Retinal pigment epithelial cell (primary cell): ENCODE data around the gene TRIM52.

Experiments used
- DNase-seq: peaks from one replicate; pipeline ENCODE4 v3.0.0-alpha.2; 2010; ENCODE audit warnings: low read depth
- H3K4me3 ChIP-seq: 2 replicates; pipeline ENCODE4 v1.5.1; 2011; ENCODE audit warnings: mild to moderate bottlenecking, low read length, control low read depth, moderate library complexity
- TF ChIP-seq, protein P1 (sequence below): conservative IDR thresholded peaks from 2 replicates; pipeline ENCODE4 v1.5.1; 2011; ENCODE audit warnings: low read depth, low read length, control low read depth, inconsistent platforms

Gene TRIM52

DNA sequence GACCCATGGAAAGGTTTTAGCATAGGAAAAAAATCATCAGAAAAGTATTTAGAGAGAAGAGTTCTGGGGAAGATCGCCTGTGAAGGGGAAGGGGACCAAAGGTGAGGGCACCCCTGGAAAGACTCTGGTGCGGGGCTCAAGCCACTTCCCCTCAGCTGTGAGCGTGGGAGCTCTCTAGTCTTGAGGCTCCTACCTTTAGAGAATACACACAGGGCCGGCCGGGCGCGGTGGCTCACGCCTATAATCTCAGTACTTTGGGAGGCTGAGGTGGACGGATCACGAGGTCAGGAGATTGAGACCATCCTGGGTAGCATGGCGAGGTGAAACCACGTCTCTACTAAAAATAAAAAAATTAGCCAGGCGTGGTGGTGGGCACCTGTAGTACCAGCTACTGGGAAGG, 30.9 kb downstream of the TRIM52 start:
- H3K4me3 ChIP-seq, result no peak overlapping the region
- TF ChIP-seq, protein P1, sequence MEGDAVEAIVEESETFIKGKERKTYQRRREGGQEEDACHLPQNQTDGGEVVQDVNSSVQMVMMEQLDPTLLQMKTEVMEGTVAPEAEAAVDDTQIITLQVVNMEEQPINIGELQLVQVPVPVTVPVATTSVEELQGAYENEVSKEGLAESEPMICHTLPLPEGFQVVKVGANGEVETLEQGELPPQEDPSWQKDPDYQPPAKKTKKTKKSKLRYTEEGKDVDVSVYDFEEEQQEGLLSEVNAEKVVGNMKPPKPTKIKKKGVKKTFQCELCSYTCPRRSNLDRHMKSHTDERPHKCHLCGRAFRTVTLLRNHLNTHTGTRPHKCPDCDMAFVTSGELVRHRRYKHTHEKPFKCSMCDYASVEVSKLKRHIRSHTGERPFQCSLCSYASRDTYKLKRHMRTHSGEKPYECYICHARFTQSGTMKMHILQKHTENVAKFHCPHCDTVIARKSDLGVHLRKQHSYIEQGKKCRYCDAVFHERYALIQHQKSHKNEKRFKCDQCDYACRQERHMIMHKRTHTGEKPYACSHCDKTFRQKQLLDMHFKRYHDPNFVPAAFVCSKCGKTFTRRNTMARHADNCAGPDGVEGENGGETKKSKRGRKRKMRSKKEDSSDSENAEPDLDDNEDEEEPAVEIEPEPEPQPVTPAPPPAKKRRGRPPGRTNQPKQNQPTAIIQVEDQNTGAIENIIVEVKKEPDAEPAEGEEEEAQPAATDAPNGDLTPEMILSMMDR, result no peak
- DNase-seq, result no peak

DNA sequence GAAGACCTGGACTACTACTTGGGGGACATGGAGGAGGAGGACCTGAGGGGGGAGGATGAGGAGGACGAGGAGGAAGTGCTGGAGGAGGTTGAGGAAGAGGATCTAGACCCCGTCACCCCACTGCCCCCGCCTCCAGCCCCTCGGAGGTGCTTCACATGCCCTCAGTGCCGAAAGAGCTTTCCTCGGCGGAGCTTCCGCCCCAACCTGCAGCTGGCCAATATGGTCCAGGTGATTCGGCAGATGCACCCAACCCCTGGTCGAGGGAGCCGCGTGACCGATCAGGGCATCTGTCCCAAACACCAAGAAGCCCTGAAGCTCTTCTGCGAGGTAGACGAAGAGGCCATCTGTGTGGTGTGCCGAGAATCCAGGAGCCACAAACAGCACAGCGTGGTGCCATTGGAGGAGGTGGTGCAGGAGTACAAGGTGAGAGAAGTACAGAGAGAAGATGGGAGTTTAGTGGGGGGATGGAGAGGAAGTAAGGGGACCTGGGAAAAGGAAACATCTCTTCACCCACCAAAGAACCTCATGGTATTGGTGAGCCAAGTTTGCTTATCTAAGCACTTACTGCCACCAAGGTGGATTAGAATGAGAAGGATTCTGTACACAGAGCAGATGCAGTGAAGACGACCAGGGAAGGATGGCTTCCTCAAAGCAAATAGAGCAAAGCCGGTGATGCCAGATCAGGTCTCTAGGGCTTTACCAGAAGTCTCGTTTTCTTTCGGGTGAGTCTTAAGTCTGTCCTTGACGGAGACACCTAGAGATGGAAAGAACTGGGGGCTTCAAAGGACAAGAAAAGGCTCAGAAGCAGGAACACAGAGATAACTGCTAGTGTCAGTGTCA, 36.3 kb downstream of the TRIM52 start:
- DNase-seq, result no peak
- peak overlapping the region; percentile 86 for H3K4me3 ChIP-seq
- TF ChIP-seq, protein P1, result no peak

DNA sequence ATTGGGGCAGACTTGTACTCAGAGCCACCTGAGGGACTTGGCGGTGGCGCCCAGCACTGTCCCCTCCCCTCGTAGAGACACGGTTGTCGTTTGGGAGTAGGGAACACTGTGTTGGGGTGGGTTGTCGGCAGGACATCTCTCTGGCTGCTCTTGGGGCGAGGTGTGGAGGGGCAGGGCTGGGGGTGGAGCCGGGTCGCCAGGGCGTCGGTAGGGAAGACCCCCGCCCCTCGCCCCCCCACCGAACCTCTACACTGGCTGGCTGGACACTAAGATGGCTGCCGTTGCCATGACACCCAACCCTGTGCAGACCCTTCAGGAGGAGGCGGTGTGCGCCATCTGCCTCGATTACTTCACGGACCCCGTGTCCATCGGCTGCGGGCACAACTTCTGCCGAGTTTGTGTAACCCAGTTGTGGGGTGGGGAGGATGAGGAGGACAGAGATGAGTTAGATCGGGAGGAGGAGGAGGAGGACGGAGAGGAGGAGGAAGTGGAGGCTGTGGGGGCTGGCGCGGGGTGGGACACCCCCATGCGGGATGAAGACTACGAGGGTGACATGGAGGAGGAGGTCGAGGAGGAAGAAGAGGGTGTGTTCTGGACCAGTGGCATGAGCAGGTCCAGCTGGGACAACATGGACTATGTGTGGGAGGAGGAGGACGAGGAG, 37.1 kb downstream of the TRIM52 start:
- TF ChIP-seq, protein P1, result no peak
- DNase-seq, result no peak

DNA sequence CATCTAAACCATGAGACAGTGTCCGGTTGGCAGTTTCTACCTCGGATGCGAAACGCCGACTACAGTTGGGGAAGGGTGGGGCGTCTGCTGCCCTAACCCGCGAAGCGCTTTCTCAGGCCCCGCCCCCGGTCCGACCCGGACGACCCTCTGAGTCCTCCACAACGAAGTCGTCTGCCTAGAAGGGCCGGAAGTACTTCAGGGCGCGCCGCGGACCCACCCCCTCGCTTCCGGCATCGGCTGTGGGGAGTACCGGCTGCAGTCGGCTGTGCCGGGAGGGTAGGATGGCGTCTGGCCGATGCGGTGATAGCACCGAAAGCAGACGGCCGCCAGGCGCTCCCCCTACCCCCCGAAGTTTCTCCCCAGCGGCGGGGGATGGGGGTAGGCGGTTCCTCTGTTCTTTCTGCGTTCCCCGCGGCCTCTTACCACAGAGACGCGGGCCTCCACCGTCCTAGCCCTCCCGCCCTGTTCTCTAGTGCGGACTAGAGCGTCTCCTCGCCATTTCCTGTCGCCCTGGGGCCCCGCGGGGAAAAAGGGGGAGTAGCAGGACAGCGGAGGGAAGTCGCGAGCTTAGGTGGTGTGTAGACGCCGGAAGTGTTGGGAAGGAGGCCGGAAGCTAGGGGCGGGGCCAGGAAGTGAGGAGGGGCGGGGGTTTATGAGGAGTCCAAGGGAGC, 37.8 kb downstream of the TRIM52 start, which contains the start of gene TRIM41:
Gene TRIM41 (plus strand): TSS at position 224 of the 671 bp plus-strand sequence. CDS start 719 bp downstream, outside the sequence.
- peak within 1 kb of the TSS; percentile 86 for H3K4me3 ChIP-seq
- DNase-seq, result peak; percentile 91
- TF ChIP-seq, protein P1, result peak; percentile 4

More for the DNA sequence above, 37.1 kb downstream of the TRIM52 start:
- H3K4me3 ChIP-seq, result peak overlapping the region; percentile 86

DNA sequence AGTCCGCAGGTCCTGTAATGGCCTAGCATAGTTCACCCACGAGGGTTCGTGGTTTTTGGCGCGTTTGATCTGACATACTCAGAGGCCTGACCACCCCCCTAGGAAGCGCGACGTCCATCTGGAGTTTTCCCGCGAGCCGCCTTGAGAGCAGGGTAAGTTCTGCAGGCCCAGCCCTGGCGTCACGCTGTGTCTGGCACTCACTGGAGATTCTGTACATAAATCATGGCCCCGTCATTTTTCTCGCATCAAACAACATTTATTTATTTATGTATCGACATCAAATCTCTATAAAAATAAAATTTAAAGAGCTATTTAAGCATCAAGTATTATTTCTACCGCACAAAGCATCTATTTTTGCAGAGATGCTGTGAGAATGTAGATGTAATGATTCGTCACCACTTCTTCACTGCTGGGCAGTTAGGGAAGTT, 38.3 kb downstream of the TRIM52 start:
- no peak for DNase-seq
- TF ChIP-seq, protein P1, result no peak
- H3K4me3 ChIP-seq, result peak overlapping the region; percentile 86

DNA sequence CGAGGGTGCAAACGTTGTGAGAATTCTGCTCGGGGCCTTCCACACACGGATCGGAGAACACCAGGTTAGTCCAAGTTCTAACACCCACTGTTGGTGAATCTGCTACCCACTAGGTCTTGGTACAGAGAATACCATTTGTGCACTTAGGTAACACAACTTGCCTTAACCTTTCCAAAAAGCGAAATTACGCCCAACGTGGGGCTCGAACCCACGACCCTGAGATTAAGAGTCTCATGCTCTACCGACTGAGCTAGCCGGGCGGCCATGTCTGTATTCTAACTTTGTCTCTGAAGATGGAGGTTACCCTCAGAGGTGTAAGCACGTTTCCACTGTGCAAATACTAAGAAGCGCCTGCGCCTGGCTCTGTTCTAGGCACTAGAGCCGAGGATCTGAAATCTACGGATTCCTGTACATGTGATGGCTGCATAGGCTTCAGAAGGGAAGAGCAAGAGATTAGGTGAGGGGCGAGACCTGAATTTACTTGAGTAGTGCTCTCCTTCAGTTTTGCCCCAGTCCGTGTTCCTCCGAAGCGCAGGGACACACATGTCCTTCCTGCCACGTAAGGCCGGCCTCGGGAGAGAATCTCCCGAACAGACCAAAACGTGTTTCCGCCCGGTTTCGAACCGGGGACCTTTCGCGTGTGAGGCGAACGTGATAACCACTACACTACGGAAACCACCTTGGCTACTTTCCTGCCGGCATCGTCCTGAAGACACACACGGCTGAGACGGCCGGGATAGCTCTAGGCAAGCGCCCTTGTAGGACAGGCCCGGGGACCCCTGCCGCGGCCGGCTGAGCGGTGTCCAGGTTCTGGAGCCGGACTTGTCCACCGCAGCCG, 38.9 kb downstream of the TRIM52 start:
- H3K4me3 ChIP-seq, result peak overlapping the region; percentile 86
- DNase-seq, result no peak
- TF ChIP-seq, protein P1, result no peak
